ENCODE results near the gene HNF1A.

Gene HNF1A

GRCh38 chr12:121009741-121010140 is 31.4 kb downstream of the HNF1A start:
- in situ Hi-C loops (cut with MboI; ENCODE audit: low sequenced_read_pairs) = no loop called here

GRCh38 chr12:121010860-121011259 is 32.5 kb downstream of the HNF1A start:
- in situ Hi-C loops (cut with MboI; ENCODE audit: low sequenced_read_pairs) = no loop called here

- in situ Hi-C loops (cut with MboI; ENCODE audit: low sequenced_read_pairs) = no loop called here
Observed at GRCh38 chr12:121011820-121012219, 33.5 kb downstream of the HNF1A start.

- in situ Hi-C loops (cut with MboI; ENCODE audit: low sequenced_read_pairs) = no loop called here
Observed at GRCh38 chr12:121013715-121014114, 35.4 kb downstream of the HNF1A start.

- in situ Hi-C loops (cut with MboI; ENCODE audit: low sequenced_read_pairs) = no loop called here
Observed at GRCh38 chr12:121015825-121016766, 37.8 kb downstream of the HNF1A start, which contains the start of gene C12orf43. TSS of gene C12orf43 (minus strand) at chr12:121016487. CDS start at chr12:121016474, 13 bp downstream.

GRCh38 chr12:121017966-121018491 is 39.7 kb downstream of the HNF1A start:
- in situ Hi-C loops (cut with MboI; ENCODE audit: low sequenced_read_pairs) = no loop called here

GRCh38 chr12:121018860-121019617 is 40.7 kb downstream of the HNF1A start:
- in situ Hi-C loops (cut with MboI; ENCODE audit: low sequenced_read_pairs) = no loop called here

GRCh38 chr12:121021754-121022153 is 43.4 kb downstream of the HNF1A start:
- in situ Hi-C loops (cut with MboI; ENCODE audit: low sequenced_read_pairs) = no loop called here

- in situ Hi-C loops (cut with MboI; ENCODE audit: low sequenced_read_pairs) = no loop called here
Observed at GRCh38 chr12:121022713-121023112, 44.4 kb downstream of the HNF1A start.

GRCh38 chr12:121023799-121024198 is 45.5 kb downstream of the HNF1A start:
- in situ Hi-C loops (cut with MboI; ENCODE audit: low sequenced_read_pairs) = no loop called here

- in situ Hi-C loops (cut with MboI; ENCODE audit: low sequenced_read_pairs) = no loop called here
Observed at GRCh38 chr12:121025442-121026226, 47.3 kb downstream of the HNF1A start.

GRCh38 chr12:121026274-121027045 is 48.1 kb downstream of the HNF1A start:
- in situ Hi-C loops (cut with MboI; ENCODE audit: low sequenced_read_pairs) = no loop called here

- in situ Hi-C loops (cut with MboI; ENCODE audit: low sequenced_read_pairs) = no loop called here
Observed at GRCh38 chr12:121030576-121031212, 52.4 kb downstream of the HNF1A start.

GRCh38 chr12:121033625-121034349 is 55.4 kb downstream of the HNF1A start:
- in situ Hi-C loops (cut with MboI; ENCODE audit: low sequenced_read_pairs) = no loop called here

- in situ Hi-C loops (cut with MboI; ENCODE audit: low sequenced_read_pairs) = no loop called here
Observed at GRCh38 chr12:121034616-121035305, 56.4 kb downstream of the HNF1A start.

GRCh38 chr12:121036810-121037326 is 58.5 kb downstream of the HNF1A start:
- in situ Hi-C loops (cut with MboI; ENCODE audit: low sequenced_read_pairs) = no loop called here

- in situ Hi-C loops (cut with MboI; ENCODE audit: low sequenced_read_pairs) = no loop called here
Observed at GRCh38 chr12:121038861-121039668, 60.7 kb downstream of the HNF1A start, which contains the start of gene OASL. TSS of gene OASL (minus strand) at chr12:121039246. CDS start at chr12:121038971, 275 bp downstream.

All from hTERT RPE-1 (cell line).